T-helper 2 cell treated with Interferon-gamma antibody and Interleukin-4, amounts not matched to agents 5 μg/mL and 100 μg/mL, for 36 hours (primary cell): ENCODE data around the gene VAMP1.

Experiments used
- DNase-seq: peaks from one replicate; pipeline ENCODE4 v3.0.0; 2021; ENCODE audit warnings: low spot score
- H3K27ac Mint-ChIP-seq: one replicate; pipeline ENCODE4 v1.8.0; 2021; ENCODE audit warnings: mild to moderate bottlenecking, mixed read lengths
- H3K27me3 Mint-ChIP-seq: one replicate; pipeline ENCODE4 v1.8.0; 2021; ENCODE audit warnings: low read depth, mixed read lengths
- H3K36me3 Mint-ChIP-seq: one replicate; pipeline ENCODE4 v1.8.0; 2021; ENCODE audit warnings: low read depth, mixed read lengths
- H3K4me1 Mint-ChIP-seq: one replicate; pipeline ENCODE4 v1.8.0; 2021; ENCODE audit warnings: low read depth, mixed read lengths
- H3K4me3 Mint-ChIP-seq: one replicate; pipeline ENCODE4 v1.8.0; 2022; ENCODE audit warnings: mild to moderate bottlenecking, moderate library complexity, mixed read lengths
- H3K9me3 Mint-ChIP-seq: one replicate; pipeline ENCODE4 v1.8.0; 2021; ENCODE audit warnings: mixed read lengths

VAMP1 gene

DNA sequence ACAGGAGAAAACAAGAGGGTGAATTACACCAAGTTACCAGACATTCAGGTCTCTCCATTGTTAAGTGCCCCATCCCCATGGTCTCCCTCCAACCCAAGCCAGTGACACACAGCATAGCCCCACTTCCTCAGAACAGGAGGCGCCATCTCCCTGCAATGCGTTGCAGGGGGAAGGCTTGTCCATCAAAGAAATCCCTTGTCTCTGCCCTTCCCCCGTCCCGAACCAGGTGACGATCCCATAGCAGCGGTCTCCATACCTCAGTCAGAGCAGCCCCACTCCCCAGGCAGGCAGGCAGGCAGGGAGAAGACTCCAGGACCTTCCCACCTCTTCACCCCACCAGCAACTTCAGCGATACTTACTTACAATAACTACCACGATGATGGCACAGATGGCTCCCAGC is 5.9 kb downstream of the VAMP1 start:
- H3K9me3 Mint-ChIP-seq = no peaks in the 10 kb centered on the region
- peaks cover 77% of the 10 kb centered on the region for H3K4me1 Mint-ChIP-seq
- peaks cover 85% of the 10 kb centered on the region for H3K36me3 Mint-ChIP-seq
- peak overlapping the region; percentile 61 for H3K4me3 Mint-ChIP-seq
- H3K27ac Mint-ChIP-seq = peak overlapping the region; percentile 97
- no peak for DNase-seq
- no peaks in the 10 kb centered on the region for H3K27me3 Mint-ChIP-seq

DNA sequence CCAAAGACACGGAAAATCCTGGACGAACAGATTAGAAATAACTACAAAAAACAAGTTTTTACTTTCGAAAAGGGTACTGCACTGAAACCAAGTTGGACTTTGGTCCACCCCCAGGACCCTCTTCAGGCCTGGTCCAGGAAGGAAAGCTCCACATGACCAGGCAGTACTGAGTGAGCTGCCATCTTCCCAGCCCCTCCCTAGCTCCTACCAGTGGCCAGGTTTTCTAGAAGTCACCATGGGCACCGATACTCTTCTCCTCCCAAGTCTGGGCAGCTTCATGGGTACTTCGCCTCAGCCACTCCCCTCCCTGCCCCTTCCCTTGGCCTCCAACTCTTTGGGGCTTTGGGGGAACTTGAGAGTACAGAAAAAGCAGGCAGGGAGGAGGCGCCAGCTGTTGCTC is 6.6 kb downstream of the VAMP1 start:
- Mint-ChIP-seq H3K27me3 (no peaks in the 10 kb centered on the region), H3K4me1 (peaks cover 76% of the 10 kb centered on the region), H3K36me3 (peaks cover 85% of the 10 kb centered on the region), H3K4me3 (peak overlapping the region; percentile 91), H3K9me3 (no peaks in the 10 kb centered on the region), H3K27ac (peak overlapping the region; percentile 97)
- no peak for DNase-seq

DNA sequence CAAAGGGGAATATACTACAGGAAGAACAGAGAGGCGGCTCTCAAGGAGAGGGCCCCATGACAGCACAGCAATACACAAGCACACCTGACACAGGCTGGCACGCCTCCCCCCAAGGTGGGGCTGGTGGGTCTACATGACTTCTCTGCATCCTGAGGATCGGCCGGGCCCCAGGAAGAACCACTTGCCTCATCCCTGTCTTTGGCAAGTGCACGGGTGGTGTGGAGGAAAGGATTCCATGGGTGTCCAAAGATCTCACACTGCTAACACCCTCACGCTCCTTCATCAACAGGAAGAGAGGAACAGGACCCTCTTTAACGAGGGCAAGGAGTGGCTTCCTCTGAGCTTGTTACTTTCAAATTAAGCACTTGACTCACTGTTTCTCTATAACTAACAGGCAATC is 7.3 kb downstream of the VAMP1 start:
- no peak for DNase-seq
- no peaks in the 10 kb centered on the region for H3K27me3 Mint-ChIP-seq
- H3K36me3 Mint-ChIP-seq = peaks cover 85% of the 10 kb centered on the region
- no peaks in the 10 kb centered on the region for H3K9me3 Mint-ChIP-seq
- peak overlapping the region; percentile 97 for H3K27ac Mint-ChIP-seq
- peaks cover 76% of the 10 kb centered on the region for H3K4me1 Mint-ChIP-seq
- H3K4me3 Mint-ChIP-seq = peak overlapping the region; percentile 91

DNA sequence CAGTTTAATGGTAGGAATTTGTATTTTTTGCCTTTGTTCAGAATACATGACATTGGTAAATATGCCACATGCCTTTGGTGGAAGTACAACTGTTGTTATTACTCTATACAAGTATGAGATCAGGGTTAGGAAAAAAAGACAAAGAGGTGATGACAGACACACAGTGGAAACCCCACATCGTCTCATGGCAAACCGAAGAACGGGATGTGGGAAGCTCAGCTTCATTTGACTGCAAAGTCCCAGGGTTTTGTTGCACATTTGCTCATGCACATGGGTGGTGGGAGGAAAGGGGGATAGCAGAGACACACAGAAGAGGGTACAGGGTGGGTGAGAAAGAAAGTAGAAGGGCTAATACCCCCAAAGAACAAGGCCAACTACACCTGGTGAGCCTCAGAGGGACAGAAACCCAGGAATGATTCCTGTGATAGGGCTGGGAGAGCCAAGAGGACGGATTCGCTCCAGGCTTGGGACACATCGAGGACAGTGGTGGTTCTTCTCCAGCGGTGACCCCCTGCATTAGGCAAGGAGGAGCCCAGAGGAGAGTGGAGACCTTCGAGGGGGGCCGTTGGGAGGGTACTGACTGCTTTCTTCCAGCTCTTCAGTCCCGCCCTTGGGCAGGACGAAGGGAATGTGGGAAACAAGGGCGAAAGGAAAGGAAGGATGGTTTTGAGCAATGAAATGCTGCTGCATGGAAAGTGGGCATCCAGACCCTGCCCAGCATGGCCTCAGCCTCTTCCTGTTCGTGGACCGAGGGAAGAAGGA is 8.1 kb downstream of the VAMP1 start:
- peaks cover 70% of the 10 kb centered on the region for H3K4me1 Mint-ChIP-seq
- H3K4me3 Mint-ChIP-seq = peak overlapping the region; percentile 91
- DNase-seq = peak; percentile 63
- H3K36me3 Mint-ChIP-seq = peaks cover 84% of the 10 kb centered on the region
- H3K9me3 Mint-ChIP-seq = no peaks in the 10 kb centered on the region
- no peaks in the 10 kb centered on the region for H3K27me3 Mint-ChIP-seq
- H3K27ac Mint-ChIP-seq = peak overlapping the region; percentile 97

DNA sequence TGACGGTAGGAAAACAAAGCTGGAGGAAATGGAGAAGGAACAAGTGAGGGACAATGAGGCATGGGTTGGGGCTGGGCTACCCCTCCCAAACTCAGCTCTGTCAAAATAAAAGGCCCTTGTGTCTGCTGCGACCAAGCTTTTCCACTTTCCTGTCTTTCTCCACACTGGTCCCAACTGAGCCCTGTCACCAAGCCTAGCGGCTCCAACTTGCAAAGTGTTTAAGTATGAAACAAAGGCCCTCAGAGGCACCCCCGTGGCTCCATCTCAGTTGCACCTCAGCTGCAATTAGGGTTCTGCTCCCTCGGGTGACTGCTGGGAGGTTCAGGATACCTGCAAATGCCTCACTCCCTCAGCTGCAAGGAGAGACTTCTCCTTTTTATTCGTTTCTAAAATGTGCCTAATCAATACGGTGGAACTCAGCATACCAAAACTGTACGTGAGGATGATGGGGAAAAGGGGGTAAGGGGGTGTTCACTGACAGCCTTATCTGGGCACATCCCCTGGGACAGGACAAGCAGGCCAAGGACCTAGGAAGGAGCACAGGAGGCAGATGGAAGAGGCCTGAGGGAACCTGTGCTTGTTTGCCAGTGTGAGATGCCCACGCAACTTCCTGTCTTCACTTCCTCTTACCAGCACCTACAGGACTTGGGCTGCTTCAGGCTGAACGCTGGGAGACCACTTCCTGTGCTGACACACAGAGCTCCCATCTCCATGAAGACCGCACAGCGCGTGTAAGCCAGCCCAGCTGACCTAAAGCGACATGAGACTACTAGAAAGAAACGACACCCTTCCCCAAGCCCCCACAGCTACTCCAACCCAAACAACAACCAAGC is 8.9 kb downstream of the VAMP1 start:
- H3K4me1 Mint-ChIP-seq = peaks cover 69% of the 10 kb centered on the region
- peak overlapping the region; percentile 97 for H3K27ac Mint-ChIP-seq
- no peaks in the 10 kb centered on the region for H3K27me3 Mint-ChIP-seq
- DNase-seq = peak; percentile 89
- H3K36me3 Mint-ChIP-seq = peaks cover 83% of the 10 kb centered on the region
- no peaks in the 10 kb centered on the region for H3K9me3 Mint-ChIP-seq
- H3K4me3 Mint-ChIP-seq = peak overlapping the region; percentile 91

DNA sequence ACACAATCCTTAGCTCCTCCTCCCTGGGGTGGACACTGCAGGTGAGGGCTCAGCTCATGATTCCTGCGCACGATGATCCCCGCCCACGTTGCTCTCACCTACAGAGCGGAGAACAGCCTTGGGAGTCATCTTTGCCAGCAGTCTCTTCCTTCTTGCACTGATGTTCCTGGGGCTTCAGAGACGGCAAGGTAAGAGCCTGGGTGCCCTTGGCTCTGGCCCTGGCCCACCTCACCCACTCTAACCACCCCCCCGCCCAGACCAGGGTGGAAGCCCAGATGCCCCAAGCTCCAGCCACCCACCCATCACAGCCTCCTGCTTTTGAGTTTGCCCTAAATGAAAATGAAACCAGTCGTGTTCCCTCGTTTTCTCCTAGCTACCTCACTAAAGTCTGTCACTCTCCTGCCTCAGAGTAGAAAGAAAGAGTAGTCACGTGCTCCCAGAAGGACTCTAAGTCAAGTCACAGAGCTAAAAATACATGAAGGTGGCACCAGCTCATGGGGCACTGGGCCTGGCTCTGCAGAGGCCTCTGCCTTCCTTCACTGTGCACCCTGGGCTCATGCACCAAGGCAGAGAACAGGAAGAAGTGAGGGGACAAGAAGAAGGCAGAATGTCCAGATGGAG is 9.6 kb downstream of the VAMP1 start:
- H3K9me3 Mint-ChIP-seq = no peaks in the 10 kb centered on the region
- peaks cover 80% of the 10 kb centered on the region for H3K36me3 Mint-ChIP-seq
- no peak for DNase-seq
- H3K4me1 Mint-ChIP-seq = peaks cover 68% of the 10 kb centered on the region
- H3K4me3 Mint-ChIP-seq = peak overlapping the region; percentile 91
- H3K27ac Mint-ChIP-seq = peak overlapping the region; percentile 97
- no peaks in the 10 kb centered on the region for H3K27me3 Mint-ChIP-seq

DNA sequence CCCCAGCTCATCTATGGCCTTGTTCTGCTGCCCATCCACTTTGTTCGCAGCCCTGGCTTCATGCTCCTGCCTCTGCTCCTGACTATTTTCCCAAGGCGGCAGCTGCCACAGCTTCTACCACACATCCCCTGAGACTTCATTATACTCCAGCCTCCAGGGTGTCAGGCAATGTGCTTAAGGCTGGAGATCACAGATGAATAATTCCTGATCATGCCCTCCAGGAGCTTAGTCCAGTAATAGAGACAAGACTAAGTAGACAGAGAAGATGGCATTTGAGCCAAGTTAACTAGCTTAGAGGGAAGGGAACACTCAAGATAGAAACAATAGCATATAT is 11.5 kb downstream of the VAMP1 start:
- H3K9me3 Mint-ChIP-seq = no peaks in the 10 kb centered on the region
- peaks cover 77% of the 10 kb centered on the region for H3K36me3 Mint-ChIP-seq
- no peak for DNase-seq
- peaks cover 62% of the 10 kb centered on the region for H3K4me1 Mint-ChIP-seq
- H3K4me3 Mint-ChIP-seq = peak overlapping the region; percentile 22
- no peaks in the 10 kb centered on the region for H3K27me3 Mint-ChIP-seq
- H3K27ac Mint-ChIP-seq = peak overlapping the region; percentile 57

DNA sequence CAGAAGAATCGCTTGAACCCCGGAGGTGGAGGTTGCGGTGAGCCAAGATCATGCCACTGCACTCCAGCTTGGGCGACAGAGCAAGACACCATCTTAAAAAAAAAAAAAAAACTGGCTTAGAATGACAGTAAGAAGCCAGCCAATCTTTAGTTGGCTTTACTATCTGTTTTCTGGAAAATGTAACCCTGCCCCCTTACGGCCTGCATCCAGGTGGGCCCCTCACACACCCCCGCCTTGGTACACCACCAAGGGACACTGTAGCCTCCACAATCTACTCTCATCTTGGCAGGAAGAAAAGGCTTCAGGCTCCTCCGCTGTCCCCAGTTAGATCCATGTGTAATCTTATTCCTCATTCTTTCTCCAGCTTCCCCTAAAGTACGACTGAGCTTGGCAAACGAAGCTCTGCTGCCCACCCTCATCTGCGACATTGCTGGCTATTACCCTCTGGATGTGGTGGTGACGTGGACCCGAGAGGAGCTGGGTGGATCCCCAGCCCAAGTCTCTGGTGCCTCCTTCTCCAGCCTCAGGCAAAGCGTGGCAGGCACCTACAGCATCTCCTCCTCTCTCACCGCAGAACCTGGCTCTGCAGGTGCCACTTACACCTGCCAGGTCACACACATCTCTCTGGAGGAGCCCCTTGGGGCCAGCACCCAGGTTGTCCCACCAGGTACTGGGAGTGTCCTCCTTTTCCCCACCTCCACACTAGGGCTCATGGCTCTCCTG is 12.0 kb downstream of the VAMP1 start:
- Mint-ChIP-seq H3K36me3 (peaks cover 77% of the 10 kb centered on the region), H3K9me3 (no peaks in the 10 kb centered on the region), H3K27me3 (no peaks in the 10 kb centered on the region), H3K27ac (peak overlapping the region; percentile 57), H3K4me3 (peak overlapping the region; percentile 21), H3K4me1 (peaks cover 59% of the 10 kb centered on the region)
- no peak for DNase-seq

DNA sequence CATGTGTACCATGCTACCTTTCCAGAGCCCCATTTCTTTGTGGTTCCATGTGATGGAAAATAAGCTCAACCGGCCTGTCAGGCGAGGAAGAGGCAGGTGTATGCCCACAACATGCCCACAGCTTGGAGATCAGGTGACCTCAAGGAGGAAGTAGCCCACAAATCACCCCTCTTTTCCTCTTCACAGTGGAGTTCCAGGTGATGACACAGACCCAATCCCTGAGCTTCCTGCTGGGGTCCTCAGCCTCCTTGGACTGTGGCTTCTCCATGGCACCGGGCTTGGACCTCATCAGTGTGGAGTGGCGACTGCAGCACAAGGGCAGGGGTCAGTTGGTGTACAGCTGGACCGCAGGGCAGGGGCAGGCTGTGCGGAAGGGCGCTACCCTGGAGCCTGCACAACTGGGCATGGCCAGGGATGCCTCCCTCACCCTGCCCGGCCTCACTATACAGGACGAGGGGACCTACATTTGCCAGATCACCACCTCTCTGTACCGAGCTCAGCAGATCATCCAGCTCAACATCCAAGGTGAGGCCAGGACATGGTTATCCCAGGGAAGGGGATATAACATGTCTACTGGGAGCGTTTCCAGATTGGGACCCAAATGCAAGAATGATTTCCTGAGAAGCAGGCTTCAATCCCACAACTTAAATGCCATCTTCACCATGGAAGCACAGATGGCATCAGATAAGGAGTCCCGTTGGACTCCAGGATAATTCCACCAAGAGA is 13.1 kb downstream of the VAMP1 start:
- no peak for DNase-seq
- no peaks in the 10 kb centered on the region for H3K27me3 Mint-ChIP-seq
- H3K36me3 Mint-ChIP-seq = peaks cover 76% of the 10 kb centered on the region
- no peaks in the 10 kb centered on the region for H3K9me3 Mint-ChIP-seq
- no peak overlapping the region for H3K4me3 Mint-ChIP-seq
- H3K4me1 Mint-ChIP-seq = peaks cover 59% of the 10 kb centered on the region
- H3K27ac Mint-ChIP-seq = peak overlapping the region; percentile 41

DNA sequence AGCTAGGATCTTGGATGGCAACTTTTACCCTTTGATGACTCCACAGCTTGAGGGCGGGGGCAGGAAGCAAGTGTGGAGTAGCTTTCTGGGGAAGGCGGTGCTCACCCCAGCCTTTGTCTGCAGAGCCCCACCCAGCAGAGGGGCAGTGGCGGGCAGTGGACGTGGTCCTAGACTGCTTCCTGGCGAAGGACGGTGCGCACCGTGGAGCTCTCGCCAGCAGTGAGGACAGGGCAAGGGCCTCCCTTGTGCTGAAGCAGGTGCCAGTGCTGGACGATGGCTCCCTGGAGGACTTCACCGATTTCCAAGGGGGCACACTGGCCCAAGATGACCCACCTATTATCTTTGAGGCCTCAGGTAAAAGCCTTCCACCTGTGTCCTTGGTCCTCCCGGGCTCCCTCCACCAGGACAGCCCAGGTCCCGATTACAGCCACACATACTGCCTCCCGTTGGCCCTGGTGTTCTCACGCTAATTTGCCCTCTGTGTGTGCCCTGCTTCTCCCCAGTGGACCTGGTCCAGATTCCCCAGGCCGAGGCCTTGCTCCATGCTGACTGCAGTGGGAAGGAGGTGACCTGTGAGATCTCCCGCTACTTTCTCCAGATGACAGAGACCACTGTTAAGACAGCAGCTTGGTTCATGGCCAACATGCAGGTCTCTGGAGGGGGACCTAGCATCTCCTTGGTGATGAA is 17.4 kb downstream of the VAMP1 start:
- peaks cover 66% of the 10 kb centered on the region for H3K36me3 Mint-ChIP-seq
- no peaks in the 10 kb centered on the region for H3K27me3 Mint-ChIP-seq
- H3K9me3 Mint-ChIP-seq = no peaks in the 10 kb centered on the region
- peaks cover 51% of the 10 kb centered on the region for H3K4me1 Mint-ChIP-seq
- peak overlapping the region; percentile 99 for H3K27ac Mint-ChIP-seq
- H3K4me3 Mint-ChIP-seq = peak overlapping the region; percentile 100
- DNase-seq = no peak

DNA sequence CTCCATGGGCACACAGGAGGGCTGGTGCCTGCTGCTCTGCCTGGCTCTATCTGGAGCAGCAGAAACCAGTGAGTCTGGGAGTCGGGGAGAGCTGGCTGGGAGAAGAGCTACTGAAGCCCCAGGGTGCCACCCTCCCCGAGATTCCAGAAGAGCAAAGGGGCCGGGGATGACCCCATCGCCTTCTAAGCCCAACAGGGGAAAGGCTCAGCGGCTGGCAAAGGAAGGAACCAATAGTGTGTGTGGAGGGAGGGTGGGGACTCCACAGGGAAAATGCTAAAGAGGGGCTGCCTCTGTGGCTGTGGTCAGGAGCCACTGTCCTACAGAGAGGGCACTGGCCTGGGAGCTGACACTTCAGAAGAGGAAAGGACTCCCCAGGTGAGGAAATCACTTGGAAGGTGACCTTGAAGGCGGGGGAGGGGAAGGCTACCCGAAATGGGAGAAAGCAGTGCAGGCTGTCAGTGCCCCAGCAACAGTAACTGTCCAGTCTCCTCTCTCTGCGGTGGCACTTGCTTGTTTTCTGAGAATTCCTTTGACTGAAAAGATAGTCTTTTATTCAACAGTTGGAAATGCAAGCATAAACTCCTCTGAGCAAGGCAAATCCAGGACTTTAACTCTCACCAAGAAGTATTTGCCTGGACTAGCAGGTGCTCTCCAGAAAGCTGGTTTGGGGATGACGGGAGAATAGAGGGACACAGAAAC is 18.1 kb downstream of the VAMP1 start:
- no peaks in the 10 kb centered on the region for H3K9me3 Mint-ChIP-seq
- no peaks in the 10 kb centered on the region for H3K27me3 Mint-ChIP-seq
- peak overlapping the region; percentile 99 for H3K27ac Mint-ChIP-seq
- H3K36me3 Mint-ChIP-seq = peaks cover 70% of the 10 kb centered on the region
- H3K4me3 Mint-ChIP-seq = peak overlapping the region; percentile 100
- H3K4me1 Mint-ChIP-seq = peaks cover 57% of the 10 kb centered on the region
- no peak for DNase-seq
